H1 (cell line): ENCODE measurements around the gene MGAT2. TPM values are rescaled to one million over a fixed set of nuclear protein-coding genes. Genes with fewer than 3 reads are reported as not detected.

Experiments
- CTCF ChIA-PET: fragments of 300-600 bp; sonication (Branson Sonifier 250); formaldehyde crosslinking; loops from one replicate; lab custom pipeline; 2021; ENCODE audit not compliant: partially characterized antibody; lab: Charles Lee
- POLR2A ChIA-PET: fragments of 300-600 bp; sonication (Branson Sonifier 250); formaldehyde crosslinking; loops from one replicate; lab custom pipeline; 2021; ENCODE audit warnings: inconsistent platforms; ENCODE audit not compliant: partially characterized antibody; lab: Charles Lee
- DNase-seq, 2 experiments: peaks; one replicate each; pipeline versions ENCODE4 v3.0.0 to v3.0.0-alpha.2; 2010 to 2022; ENCODE audit warnings: low spot score in 2 of 2, low read depth in 1 of 2, mixed read lengths in 1 of 2
- FAIRE-seq: peaks from 2 replicates; lab custom pipeline; 2011; peaks lifted over from hg19 to GRCh38; lab: Jason Lieb, UNC
- H2AFZ ChIP-seq: 2 replicates; pipeline ENCODE4 v1.8.1; 2012; ENCODE audit warnings: low read length, inconsistent platforms
- H2AK5ac ChIP-seq: 2 replicates; pipeline ENCODE4 v1.6.1; 2013; ENCODE audit warnings: low read depth, low read length
- H2BK120ac ChIP-seq: replicated peaks from 2 replicates; pipeline ENCODE3; 2013; ENCODE audit warnings: low read depth, low read length, inconsistent platforms
- H2BK12ac ChIP-seq: 2 replicates; pipeline ENCODE4 v1.6.1; 2013; ENCODE audit warnings: low read depth, low read length
- H2BK15ac ChIP-seq: 2 replicates; pipeline ENCODE4 v1.6.1; 2013; ENCODE audit warnings: low read length
- H2BK20ac ChIP-seq: 2 replicates; pipeline ENCODE4 v1.6.1; 2013; ENCODE audit warnings: low read length
- H2BK5ac ChIP-seq: 2 replicates; pipeline ENCODE4 v1.6.1; 2013; ENCODE audit warnings: low read depth, low read length
- H3K14ac ChIP-seq: 2 replicates; pipeline ENCODE4 v1.6.1; 2013; ENCODE audit warnings: inconsistent platforms; ENCODE audit not compliant: insufficient read length
- H3K18ac ChIP-seq: 2 replicates; pipeline ENCODE4 v1.6.1; 2013; ENCODE audit warnings: low read length; ENCODE audit errors: extremely low read depth
- H3K23ac ChIP-seq: 2 replicates; pipeline ENCODE4 v1.6.1; 2013; ENCODE audit warnings: inconsistent platforms; ENCODE audit not compliant: insufficient read length
- H3K23me2 ChIP-seq: 2 replicates; pipeline ENCODE4 v1.6.1; 2013; ENCODE audit warnings: low read depth, low read length
- H3K27ac ChIP-seq: 2 replicates; pipeline ENCODE4 v1.6.1; 2011; ENCODE audit warnings: low read depth, low read length, inconsistent platforms
- H3K27me3 ChIP-seq, 4 experiments: replicated peaks in 1 of 4; 1 replicate in 1 of 4; 2 replicates in 3 of 4; pipeline versions ENCODE4 v1.6.1 to v1.8.1; 2011 to 2013; ENCODE audit warnings: low read length in 3 of 4, mild to moderate bottlenecking in 3 of 4, inconsistent platforms in 2 of 4, mixed read lengths in 2 of 4, moderate library complexity in 1 of 4; ENCODE audit not compliant: control insufficient read depth in 3 of 4, insufficient read depth in 3 of 4; ENCODE audit errors: extremely low read depth in 1 of 4
- H3K36me3 ChIP-seq, 4 experiments: 2 replicates each; pipeline versions ENCODE4 v1.6.1 to v1.8.1; 2011 to 2013; ENCODE audit warnings: mild to moderate bottlenecking in 4 of 4, low read length in 3 of 4, moderate library complexity in 2 of 4, control low read depth in 1 of 4, inconsistent platforms in 1 of 4; ENCODE audit not compliant: insufficient read depth in 4 of 4, control insufficient read depth in 2 of 4
- H3K4ac ChIP-seq: replicated peaks from 2 replicates; pipeline ENCODE3; 2013; ENCODE audit warnings: low read length, low read depth, mixed read lengths, inconsistent platforms; ENCODE audit not compliant: insufficient read length
- H3K4me1 ChIP-seq, 4 experiments: replicated peaks in 1 of 4; 1 replicate in 1 of 4; 2 replicates in 3 of 4; pipeline versions ENCODE4 v1.6.1 to v1.8.1; 2011 to 2013; ENCODE audit warnings: low read length in 3 of 4, inconsistent platforms in 2 of 4, mixed read lengths in 1 of 4; ENCODE audit not compliant: insufficient read depth in 4 of 4, control insufficient read depth in 3 of 4
- H3K4me2 ChIP-seq, 2 experiments: 2 replicates each; pipeline versions ENCODE4 v1.6.1 to v1.8.1; 2011 to 2013; ENCODE audit warnings: low read depth in 2 of 2, low read length in 2 of 2, control low read depth in 1 of 2, inconsistent platforms in 1 of 2, mild to moderate bottlenecking in 1 of 2; ENCODE audit not compliant: insufficient read depth in 1 of 2
- H3K4me3 ChIP-seq, 4 experiments: fragments of 200-600, 300-600 bp in 1 of 4; sonication (generic), shearing (Covaris generic), sonication (Bioruptor Twin) in 1 of 4; 2 replicates each; pipeline versions ENCODE4 v1.5.1 to v1.8.1; 2011 to 2016; ENCODE audit warnings: low read length in 4 of 4, low read depth in 3 of 4, control low read depth in 2 of 4, inconsistent platforms in 2 of 4, mild to moderate bottlenecking in 2 of 4, mixed read lengths in 1 of 4, moderate library complexity in 1 of 4; ENCODE audit not compliant: insufficient read depth in 2 of 4; ENCODE audit errors: extremely low read depth in 1 of 4
- H3K56ac ChIP-seq: replicated peaks from 2 replicates; pipeline ENCODE3; 2013; ENCODE audit warnings: low read depth, mild to moderate bottlenecking, mixed read lengths, low read length, inconsistent platforms; ENCODE audit not compliant: insufficient read length
- H3K79me1 ChIP-seq: 2 replicates; pipeline ENCODE4 v1.6.1; 2013; ENCODE audit warnings: low read depth, low read length, control low read depth
- H3K79me2 ChIP-seq, 2 experiments: 2 replicates each; pipeline versions ENCODE4 v1.6.1 to v1.8.1; 2012 to 2013; ENCODE audit warnings: low read length in 2 of 2, mild to moderate bottlenecking in 2 of 2, inconsistent platforms in 1 of 2; ENCODE audit not compliant: insufficient read depth in 2 of 2, control insufficient read depth in 1 of 2
- H3K9ac ChIP-seq, 4 experiments: replicated peaks in 1 of 4; 1 replicate in 1 of 4; 2 replicates in 3 of 4; pipeline versions ENCODE4 v1.6.1 to v1.8.1; 2011 to 2013; ENCODE audit warnings: low read depth in 3 of 4, low read length in 3 of 4, control low read depth in 2 of 4, mild to moderate bottlenecking in 2 of 4, moderate library complexity in 2 of 4, inconsistent platforms in 1 of 4; ENCODE audit errors: extremely low read depth in 1 of 4
- H3K9me3 ChIP-seq, 2 experiments: 2 replicates each; pipeline versions ENCODE4 v1.6.1 to v1.8.1; 2012 to 2013; ENCODE audit warnings: mild to moderate bottlenecking in 2 of 2, moderate library complexity in 2 of 2, control low read depth in 1 of 2, inconsistent platforms in 1 of 2, low read depth in 1 of 2, low read length in 1 of 2, mixed read lengths in 1 of 2; ENCODE audit not compliant: insufficient read depth in 2 of 2
- H4K20me1 ChIP-seq, 2 experiments: replicated peaks in 1 of 2; 2 replicates each; pipeline versions ENCODE3 to v1.8.1; 2011 to 2013; ENCODE audit warnings: inconsistent platforms in 2 of 2, low read length in 2 of 2, mild to moderate bottlenecking in 1 of 2; ENCODE audit not compliant: insufficient read depth in 2 of 2, control insufficient read depth in 1 of 2
- H4K5ac ChIP-seq: 2 replicates; pipeline ENCODE4 v1.6.1; 2013; ENCODE audit warnings: low read length, low read depth, mixed read lengths, inconsistent platforms; ENCODE audit not compliant: insufficient read length
- H4K8ac ChIP-seq: 2 replicates; pipeline ENCODE4 v1.8.0; 2013; ENCODE audit warnings: mild to moderate bottlenecking, moderate library complexity, low read length, inconsistent platforms; ENCODE audit not compliant: insufficient read depth; ENCODE audit errors: extremely low read depth
- H4K91ac ChIP-seq: replicated peaks from 2 replicates; pipeline ENCODE3; 2013; ENCODE audit warnings: low read length, mixed read lengths, inconsistent platforms; ENCODE audit not compliant: insufficient read length
- FOSL1 ChIP-seq: IDR thresholded peaks from 2 replicates; pipeline ENCODE4 v1.6.1; 2011; ENCODE audit warnings: mild to moderate bottlenecking, low read depth, low read length, moderate library complexity; ENCODE audit not compliant: insufficient read depth
- JUN ChIP-seq: IDR thresholded peaks from 2 replicates; pipeline ENCODE4 v1.6.1; 2011; ENCODE audit warnings: low read depth, mild to moderate bottlenecking, improper control_type of control experiment, low read length
- KDM4A ChIP-seq: IDR thresholded peaks from one replicate; pipeline ENCODE4 v1.7.1; 2012; ENCODE audit warnings: low read depth, mild to moderate bottlenecking, moderate library complexity, low read length, inconsistent platforms; ENCODE audit not compliant: severe bottlenecking
- MAFK ChIP-seq: IDR thresholded peaks from 2 replicates; pipeline ENCODE4 v1.6.1; 2012; ENCODE audit warnings: low read depth, mild to moderate bottlenecking, improper control_type of control experiment, low read length
- NANOG ChIP-seq: IDR thresholded peaks from 2 replicates; pipeline ENCODE4 v1.6.1; 2011; ENCODE audit warnings: low read length, low read depth, mild to moderate bottlenecking, inconsistent platforms; ENCODE audit not compliant: insufficient read depth, poor library complexity, severe bottlenecking
- PHF8 ChIP-seq: fragments of 200-600 bp; sonication (generic); conservative IDR thresholded peaks from 2 replicates; pipeline ENCODE4 v1.7.1; 2012; ENCODE audit warnings: low read depth, mild to moderate bottlenecking, inconsistent platforms, low read length, moderate library complexity
- RBBP5 ChIP-seq: IDR thresholded peaks from 2 replicates; pipeline ENCODE4 v1.7.1; 2012; ENCODE audit warnings: low read depth, mild to moderate bottlenecking, inconsistent platforms, low read length, moderate library complexity, borderline replicate concordance
- RXRA ChIP-seq: IDR thresholded peaks from 2 replicates; pipeline ENCODE4 v1.6.1; 2011; ENCODE audit warnings: low read depth, mild to moderate bottlenecking, low read length, moderate library complexity; ENCODE audit not compliant: insufficient read depth
- SIN3A ChIP-seq, 2 experiments: IDR thresholded peaks in 1 of 2; conservative IDR thresholded peaks in 1 of 2; 2 replicates each; pipeline ENCODE4 v1.6.1; 2011 to 2012; ENCODE audit warnings: low read length in 2 of 2, improper control_type of control experiment in 1 of 2, low read depth in 1 of 2, mild to moderate bottlenecking in 1 of 2
- SIRT6 ChIP-seq: IDR thresholded peaks from one replicate; pipeline ENCODE4 v1.7.1; 2012; ENCODE audit warnings: low read length, inconsistent platforms
- SP1 ChIP-seq: IDR thresholded peaks from 2 replicates; pipeline ENCODE4 v1.6.1; 2011; ENCODE audit warnings: low read depth, low read length
- WGBS, 2 experiments: shearing (Covaris generic) in 1 of 2; methylation state at CpG; one replicate each; pipeline versions ENCODE4 v1.1.6 to v1.1.7; 2013 to 2015; ENCODE audit warnings: low lambda C conversion rate in 2 of 2, mixed read lengths in 2 of 2, inconsistent platforms in 1 of 2, low coverage in 1 of 2, missing lambda C conversion rate in 1 of 2; ENCODE audit not compliant: insufficient replicate concordance in 2 of 2, insufficient coverage in 1 of 2, insufficient read length in 1 of 2; ENCODE audit errors: extremely low coverage in 1 of 2, missing lambda C conversion rate in 1 of 2; 5-methylcytosine and 5-hydroxymethylcytosine counted together
- polyA plus RNA-seq, 7 experiments: library from polyadenylated mRNA; depleted of rRNA in 3 of 7; stranded (reverse) in 5 of 7; unstranded in 2 of 7; fragments of >200 nt in 5 of 7; fragments of 200-250 nt in 2 of 7; gene quantifications; 1 replicate in 5 of 7; 2 replicates in 1 of 7; 4 replicates in 1 of 7; pipeline versions ENCODE4 v1.2.1 to v1.2.3, GENCODE V29; 2011 to 2013; ENCODE audit warnings: missing spikeins in 2 of 7, mixed read lengths in 2 of 7
- total RNA-seq: library from RNA; stranded (reverse); fragmentation: NEBNext Ultra II Directional; extraction: Animal tissue kit (Norgen Biotek cat#: 25700); gene quantifications from 2 replicates; pipeline ENCODE4 v1.2.1, GENCODE V29; 2021
- TF ChIP-seq, protein P1 (sequence below): IDR thresholded peaks from 2 replicates; pipeline ENCODE4 v1.6.1; 2012; ENCODE audit warnings: inconsistent platforms

Gene MGAT2
- total and polyA plus RNA-seq, 2 of the 8 experiments (the other 6 are each of a cell fraction or from before 2014, with no cell fraction given) = 10.6 to 23.7 TPM

- H3K4me3 ChIP-seq = peak overlapping the region; percentile 61 to 98 (median 92)
- H3K79me1 ChIP-seq = no peaks in the 10 kb centered on the region; the same call in 1 of the 2 replicates
- ChIA-PET POLR2A (interaction anchor here (0.7 to 7.4 kb wide), 7 partner anchors 11 to 90 kb away, joined by 5 to 169 read pairs (median 10); partner anchors contain the start of genes DNAAF2, MGAT2, POLE2 and RPL36AL), CTCF (interaction anchor here (2.5 kb wide), 1 partner anchor 12 kb away, joined by 18 read pairs; the partner anchor contains the start of gene RPS29)
- H3K18ac ChIP-seq = peak overlapping the region; percentile 98
- FAIRE-seq = no peak
- peak overlapping the region; percentile 71 to 90 for H3K4me2 ChIP-seq
- H3K27ac ChIP-seq = peak overlapping the region; percentile 95
- no peaks in the 10 kb centered on the region for H3K27me3 ChIP-seq
- peaks cover 0 to 5% (median 0%) of the 10 kb centered on the region in 4 experiments; a peak in 3 of 8 replicates for H3K36me3 ChIP-seq
- H2BK5ac ChIP-seq = peak overlapping the region; percentile 94
- WGBS, 2 experiments = 1% methylated on average over 15 of the region's 15 CpGs; no CpG with 5 or more reads in 1 of the 2 experiments
- H2BK120ac ChIP-seq = no peak overlapping the region
- peak overlapping the region; percentile 82 to 97 (median 96) for H3K9ac ChIP-seq
- H2BK15ac ChIP-seq = no peak overlapping the region; the same call in 1 of the 2 replicates
- no peak overlapping the region for H2AK5ac ChIP-seq
- peaks cover 2% of the 10 kb centered on the region; the same call in 1 of the 2 replicates for H3K23me2 ChIP-seq
- H3K79me2 ChIP-seq = peaks cover 0 to 25% of the 10 kb centered on the region in 2 experiments; a peak in 2 of 4 replicates
- no peaks in the 10 kb centered on the region for H3K9me3 ChIP-seq
- H3K56ac ChIP-seq = peak overlapping the region; percentile 43
- no peak for DNase-seq
- no peak overlapping the region for H3K14ac ChIP-seq
- H4K5ac ChIP-seq = no peak overlapping the region
- peak overlapping the region; percentile 87; the same call in 1 of the 2 replicates for H2AFZ ChIP-seq
- no peak overlapping the region; the same call in 1 of the 2 replicates for H4K8ac ChIP-seq
- H3K23ac ChIP-seq = no peak overlapping the region
- peak overlapping the region; percentile 72; the same call in 1 of the 2 replicates for H2BK12ac ChIP-seq
- H4K20me1 ChIP-seq = peaks cover 0 to under 1% of the 10 kb centered on the region in 2 experiments
- 0 out of 7 replicates have a peak, but pooled peaks cover 0 to 2% (median 0%) of the 10 kb centered on the region in 4 experiments for H3K4me1 ChIP-seq
- H2BK20ac ChIP-seq = no peak overlapping the region
- no peak overlapping the region for H4K91ac ChIP-seq
- H3K4ac ChIP-seq = peak overlapping the region; percentile 23
- TF ChIP-seq RXRA (no peak), MAFK (no peak), SIN3A (conservative IDR thresholded peaks at IDR 0.05 in 1 of 2, IDR thresholded peaks at IDR 0.05 in 1 of 2; ENCODE audit: low read depth in 1 of 2, low read length in 2 of 2) (0 out of 4 replicates have a peak, but pooled peaks of 1 of the 2 experiments have one; percentile 2), NANOG (no peak), SP1 (no peak), RBBP5 (no peak), PHF8 (no peak), FOSL1 (no peak), KDM4A (peak; percentile 43), JUN (no peak), SIRT6 (no peak)
- TF ChIP-seq, protein P1, sequence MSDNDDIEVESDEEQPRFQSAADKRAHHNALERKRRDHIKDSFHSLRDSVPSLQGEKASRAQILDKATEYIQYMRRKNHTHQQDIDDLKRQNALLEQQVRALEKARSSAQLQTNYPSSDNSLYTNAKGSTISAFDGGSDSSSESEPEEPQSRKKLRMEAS = no peak
Observed at GRCh38 chr14:49598189-49598484, 22.5 kb upstream of the MGAT2 start.
